Neuronal stem cell (in vitro differentiated cells): ENCODE measurements around the gene ARMC5.

ENCODE experiments used
- DNase-seq: peaks from one replicate; pipeline ENCODE4 v3.0.0-alpha.2; 2013; ENCODE audit warnings: low spot score
- H2AFZ ChIP-seq: one replicate; pipeline ENCODE4 v1.6.1; 2013; ENCODE audit warnings: mild to moderate bottlenecking, low read length, inconsistent platforms
- H2AK5ac ChIP-seq: 2 replicates; pipeline ENCODE4 v1.6.1; 2013; ENCODE audit warnings: low read depth, mild to moderate bottlenecking, inconsistent platforms, low read length, moderate library complexity, mixed read lengths
- H2BK120ac ChIP-seq: 2 replicates; pipeline ENCODE4 v1.6.1; 2013; ENCODE audit warnings: low read depth, mild to moderate bottlenecking, inconsistent platforms, low read length, moderate library complexity, mixed read lengths
- H2BK12ac ChIP-seq: one replicate; pipeline ENCODE4 v1.6.1; 2013; ENCODE audit warnings: low read length, inconsistent platforms
- H2BK15ac ChIP-seq: 2 replicates; pipeline ENCODE4 v1.6.1; 2013; ENCODE audit warnings: mild to moderate bottlenecking, low read length, inconsistent platforms, mixed read lengths
- H2BK5ac ChIP-seq: one replicate; pipeline ENCODE4 v1.6.1; 2013; ENCODE audit warnings: inconsistent platforms, mild to moderate bottlenecking, low read length, moderate library complexity
- H3K14ac ChIP-seq: one replicate; pipeline ENCODE4 v1.6.1; 2013; ENCODE audit warnings: low read length, inconsistent platforms
- H3K18ac ChIP-seq: 2 replicates; pipeline ENCODE4 v1.6.1; 2013; ENCODE audit warnings: low read length, inconsistent platforms
- H3K23ac ChIP-seq: 2 replicates; pipeline ENCODE4 v1.6.1; 2013; ENCODE audit warnings: low read depth, mild to moderate bottlenecking, mixed read lengths, low read length, inconsistent platforms; ENCODE audit not compliant: poor library complexity
- H3K27ac ChIP-seq: replicated peaks from 3 replicates; pipeline ENCODE4 v1.5.1; 2013; ENCODE audit warnings: low read length, inconsistent platforms
- H3K27me3 ChIP-seq, 3 experiments: 2 replicates each; pipeline ENCODE4 v1.6.1; 2013; ENCODE audit warnings: low read length in 3 of 3, mild to moderate bottlenecking in 2 of 3, inconsistent platforms in 1 of 3, low read depth in 1 of 3, mixed read lengths in 1 of 3, moderate library complexity in 1 of 3; ENCODE audit not compliant: control insufficient read depth in 3 of 3, insufficient read depth in 3 of 3
- H3K36me3 ChIP-seq, 2 donors: replicated peaks in 1 of 2; 2 replicates each; pipeline ENCODE4 v1.6.1; 2013; ENCODE audit warnings: low read length in 2 of 2; ENCODE audit not compliant: control insufficient read depth in 2 of 2, insufficient read depth in 2 of 2
- H3K4ac ChIP-seq: 2 replicates; pipeline ENCODE4 v1.6.1; 2013; ENCODE audit warnings: inconsistent platforms, mild to moderate bottlenecking, low read length, moderate library complexity
- H3K4me1 ChIP-seq, 2 donors: 1 replicate in 1 of 2; 2 replicates in 1 of 2; pipeline ENCODE4 v1.6.1; 2013; ENCODE audit warnings: low read length in 2 of 2, low read depth in 1 of 2; ENCODE audit not compliant: control insufficient read depth in 2 of 2, insufficient read depth in 1 of 2
- H3K4me2 ChIP-seq: one replicate; pipeline ENCODE4 v1.6.1; 2013; ENCODE audit warnings: mild to moderate bottlenecking, low read length, inconsistent platforms; ENCODE audit not compliant: insufficient read depth, poor library complexity, severe bottlenecking
- H3K4me3 ChIP-seq, 2 donors: 2 replicates each; pipeline ENCODE4 v1.5.1; 2013; ENCODE audit warnings: low read length in 2 of 2, mild to moderate bottlenecking in 2 of 2, inconsistent platforms in 1 of 2, moderate library complexity in 1 of 2
- H3K79me1 ChIP-seq: one replicate; pipeline ENCODE4 v1.6.1; 2013; ENCODE audit warnings: low read depth, mild to moderate bottlenecking, inconsistent platforms, low read length, moderate library complexity
- H3K9ac ChIP-seq: one replicate; pipeline ENCODE4 v1.6.1; 2013; ENCODE audit warnings: mild to moderate bottlenecking, low read depth, low read length, inconsistent platforms; ENCODE audit not compliant: poor library complexity
- H3K9me3 ChIP-seq, 2 donors: replicated peaks in 1 of 2; 2 replicates each; pipeline versions ENCODE3 to v1.6.1; 2013; ENCODE audit warnings: low read length in 2 of 2, mild to moderate bottlenecking in 2 of 2, inconsistent platforms in 1 of 2, low read depth in 1 of 2, mixed read lengths in 1 of 2, moderate library complexity in 1 of 2; ENCODE audit not compliant: control insufficient read depth in 2 of 2, insufficient read depth in 1 of 2
- H4K8ac ChIP-seq: one replicate; pipeline ENCODE4 v1.6.1; 2013; ENCODE audit warnings: low read depth, mild to moderate bottlenecking, inconsistent platforms, low read length, moderate library complexity
- H4K91ac ChIP-seq: one replicate; pipeline ENCODE4 v1.6.1; 2013; ENCODE audit warnings: low read length, low read depth, mild to moderate bottlenecking, inconsistent platforms; ENCODE audit not compliant: poor library complexity
- WGBS, 2 donors: extraction: QIAGEN DNeasy Blood & Tissue Kit; methylation state at CpG; one replicate each; pipeline ENCODE4 v1.1.7; 2013; ENCODE audit warnings: missing lambda C conversion rate in 2 of 2, mixed read lengths in 1 of 2; ENCODE audit not compliant: insufficient read length in 2 of 2, insufficient replicate concordance in 1 of 2; ENCODE audit errors: extremely low coverage in 2 of 2; 5-methylcytosine and 5-hydroxymethylcytosine counted together

Gene ARMC5

DNA sequence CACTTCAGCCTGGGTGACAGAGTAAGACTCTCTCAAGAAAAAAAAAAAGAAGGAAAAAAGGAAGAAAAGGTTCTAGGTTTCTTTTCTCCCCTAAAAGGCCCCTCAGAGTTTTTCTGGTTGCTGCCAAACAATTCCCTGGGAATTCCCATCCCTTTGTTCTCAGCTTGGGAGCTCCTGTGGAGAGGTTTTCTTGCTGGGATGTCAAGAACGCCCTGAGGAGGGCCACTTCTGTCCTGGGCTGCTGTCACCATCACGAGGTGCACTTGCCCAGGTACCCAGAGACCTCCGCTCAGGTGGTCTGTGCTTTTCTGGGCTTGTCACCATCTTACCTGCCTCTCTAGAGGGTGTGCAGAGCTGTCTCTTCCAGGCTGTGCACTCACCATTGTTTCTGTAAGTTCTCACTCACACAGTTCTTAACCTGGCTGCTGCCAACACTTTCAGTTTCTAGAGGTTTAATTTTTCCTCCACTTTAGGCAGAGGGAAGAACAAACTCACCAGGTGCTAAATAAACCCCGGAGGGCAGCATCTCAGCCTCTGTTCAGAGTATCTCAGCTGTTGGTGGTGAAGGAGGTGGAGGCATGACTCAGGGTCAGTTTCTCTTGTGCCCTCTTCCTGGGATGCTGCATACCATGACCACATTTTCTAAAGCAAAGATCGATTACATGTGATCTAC lies 28.8 kb upstream of the ARMC5 start:
- Histone ChIP-seq H3K4me3 (no peak overlapping the region), H3K79me1 (no peaks in the 10 kb centered on the region), H3K27ac (no peak overlapping the region), H3K9me3 (peaks cover 3 to 6% of the 10 kb centered on the region in 2 donors), H3K14ac (no peak overlapping the region), H3K4me2 (no peak overlapping the region), H3K18ac (no peak overlapping the region), H2BK15ac (no peak overlapping the region), H2BK5ac (no peak overlapping the region), H2AFZ (no peak overlapping the region), H3K4me1 (peaks cover 0 to 2% of the 10 kb centered on the region in 2 donors), H3K36me3 (no peaks in the 10 kb centered on the region), H4K8ac (no peak overlapping the region), H3K27me3 (peaks cover 0 to 22% (median 12%) of the 10 kb centered on the region in 3 experiments), H2BK120ac (no peak overlapping the region), H4K91ac (no peak overlapping the region), H3K9ac (no peak overlapping the region), H2AK5ac (no peak overlapping the region), H2BK12ac (no peak overlapping the region), H3K23ac (no peak overlapping the region), H3K4ac (no peak overlapping the region)
- no CpG with 5 or more reads among the region's 5 CpGs for WGBS, 2 donors
- DNase-seq: no peak

DNA sequence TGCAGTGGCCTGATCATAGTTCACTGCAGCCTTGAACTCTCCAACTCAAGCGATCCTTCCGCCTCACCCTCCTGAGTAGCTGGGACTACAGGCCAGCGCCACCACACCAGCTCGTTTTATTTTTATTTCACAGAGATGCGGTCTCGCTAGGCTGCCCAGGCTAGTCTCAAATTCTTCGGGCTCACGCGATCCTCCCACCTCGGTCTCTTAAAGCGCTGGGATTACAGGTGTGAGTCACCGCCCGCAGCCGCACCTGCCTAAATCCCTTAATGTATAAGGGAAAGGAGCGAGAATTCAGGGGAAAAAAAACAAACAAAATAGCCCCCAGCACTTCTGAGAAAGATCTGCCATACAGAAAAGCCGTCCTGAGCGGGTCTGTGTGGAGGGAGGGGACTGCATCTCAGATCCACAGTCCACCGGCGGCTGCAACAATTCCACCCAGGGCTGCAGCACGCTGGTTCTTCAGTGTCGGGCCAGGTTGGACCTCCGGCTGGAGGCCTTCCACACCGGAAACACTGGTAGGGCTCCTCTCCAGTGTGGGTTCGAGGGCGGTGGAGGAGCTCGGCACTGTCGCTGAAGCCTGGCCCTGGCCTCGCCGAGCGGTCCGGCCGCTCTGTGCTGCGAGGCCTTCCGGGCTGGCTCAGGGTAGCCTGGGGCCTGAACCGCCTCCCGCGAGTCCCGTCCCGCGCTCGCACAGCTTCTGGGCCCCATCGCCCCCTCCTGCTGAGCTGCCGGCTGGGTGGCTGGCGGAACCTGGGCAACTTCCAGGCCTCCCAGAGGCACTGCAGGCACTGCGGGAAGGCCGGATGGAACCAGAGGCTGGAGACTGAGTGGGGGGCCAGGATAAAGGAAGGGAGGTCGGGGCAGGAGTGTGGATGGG lies 23.7 kb upstream of the ARMC5 start:
- Histone ChIP-seq H3K36me3 (no peaks in the 10 kb centered on the region), H3K4me3 (no peak overlapping the region), H4K91ac (no peak overlapping the region), H3K4ac (no peak overlapping the region), H2BK15ac (no peak overlapping the region), H3K18ac (no peak overlapping the region), H3K9me3 (no peaks in the 10 kb centered on the region), H4K8ac (no peak overlapping the region), H3K14ac (no peak overlapping the region), H3K9ac (no peak overlapping the region), H3K4me1 (no peaks in the 10 kb centered on the region), H3K4me2 (no peak overlapping the region), H2BK12ac (no peak overlapping the region), H3K27me3 (peaks cover 0 to 3% (median 0%) of the 10 kb centered on the region in 3 experiments), H2AK5ac (no peak overlapping the region), H2BK5ac (peak overlapping the region; percentile 75), H2BK120ac (no peak overlapping the region), H3K79me1 (no peaks in the 10 kb centered on the region), H2AFZ (peak overlapping the region; percentile 40), H3K23ac (no peak overlapping the region), H3K27ac (no peak overlapping the region)
- no peak for DNase-seq
- no CpG with 5 or more reads among the region's 47 CpGs for WGBS, 2 donors

DNA sequence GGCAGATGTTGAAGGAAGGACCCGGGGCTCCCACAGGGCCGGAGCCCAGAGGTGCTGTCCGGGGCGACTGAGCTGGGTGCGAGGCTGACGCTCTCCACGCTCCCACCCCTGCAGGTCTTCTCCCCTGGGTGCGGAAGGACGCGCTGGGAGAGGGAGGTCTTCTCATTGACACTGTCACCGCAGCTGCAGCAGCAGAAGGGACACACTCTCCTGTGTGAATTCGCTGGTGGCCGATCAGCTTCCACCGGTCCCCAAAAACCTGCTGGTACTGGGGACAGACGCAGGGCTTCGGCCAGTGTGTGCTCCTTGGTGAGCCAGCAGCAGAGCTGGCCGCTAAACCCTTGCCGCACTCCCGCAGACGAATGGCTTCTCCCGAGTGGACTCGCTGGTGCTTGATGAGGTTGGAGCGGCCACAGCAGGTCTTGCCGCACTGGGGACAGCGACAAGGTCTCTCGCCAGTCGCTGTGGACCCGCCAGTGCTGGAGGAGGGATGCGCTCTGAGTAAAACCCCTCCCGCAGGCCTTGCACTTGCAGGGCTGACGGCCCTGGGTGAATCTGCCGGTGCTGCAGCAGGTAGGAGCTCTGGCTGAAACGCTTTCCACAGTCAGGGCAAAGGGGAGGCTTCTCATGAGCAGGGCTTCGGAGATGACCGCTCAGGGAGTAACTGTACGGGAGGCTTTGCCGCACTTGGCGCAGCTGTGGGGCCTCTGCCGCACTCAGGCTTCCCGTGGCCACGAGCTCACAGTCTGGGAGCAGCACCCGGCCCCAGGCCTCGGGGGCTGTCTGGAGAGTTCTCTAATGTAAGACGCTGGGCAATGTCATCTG lies 22.9 kb upstream of the ARMC5 start:
- H4K8ac ChIP-seq: no peak overlapping the region
- H2AK5ac ChIP-seq: peak overlapping the region; percentile 83
- no peak overlapping the region for H2BK120ac ChIP-seq
- H2AFZ ChIP-seq: peak overlapping the region; percentile 40
- H3K23ac ChIP-seq: no peak overlapping the region
- H2BK12ac ChIP-seq: no peak overlapping the region
- peak overlapping the region; percentile 75 for H2BK5ac ChIP-seq
- DNase-seq: no peak
- no peaks in the 10 kb centered on the region for H3K27me3 ChIP-seq
- H3K9me3 ChIP-seq: no peaks in the 10 kb centered on the region
- no peak overlapping the region for H3K4me3 ChIP-seq
- H3K4me1 ChIP-seq: no peaks in the 10 kb centered on the region
- no peaks in the 10 kb centered on the region for H3K79me1 ChIP-seq
- H3K9ac ChIP-seq: no peak overlapping the region
- H3K27ac ChIP-seq: no peak overlapping the region
- no peak overlapping the region for H4K91ac ChIP-seq
- peak overlapping the region; percentile 13 for H3K18ac ChIP-seq
- no peak overlapping the region for H3K4me2 ChIP-seq
- no peak overlapping the region for H2BK15ac ChIP-seq
- H3K14ac ChIP-seq: peak overlapping the region; percentile 87
- H3K36me3 ChIP-seq: no peaks in the 10 kb centered on the region
- no CpG with 5 or more reads among the region's 44 CpGs for WGBS, 2 donors
- H3K4ac ChIP-seq: no peak overlapping the region
